GM12878 (cell line): ENCODE measurements around the gene FAM124B. TPM values are rescaled to one million over a fixed set of nuclear protein-coding genes. Genes with fewer than 3 reads are reported as not detected.

ENCODE experiments used
- ATAC-seq: fragments of 200-7000 bp; cut with Tn5 transposase; 3 replicates; pipeline ENCODE4 v1.9.1; 2020; ENCODE audit warnings: mild to moderate bottlenecking, moderate library complexity
- BruUV-seq: library from RNA; stranded (reverse); fragments of 400-500 nt; replicated peaks from 2 replicates; lab custom pipeline; 2021; lab: Mats Ljungman, UMichigan
- CTCF ChIA-PET: fragments of 300-600 bp; sonication (Branson Sonifier 250); formaldehyde crosslinking; extraction: SDS; loops from one replicate; lab custom pipeline; 2021; ENCODE audit warnings: inconsistent platforms; lab: Yijun Ruan, JAX
- POLR2A ChIA-PET: fragments of 350-600 bp; formaldehyde crosslinking; extraction: SDS; loops from one replicate; lab custom pipeline; 2021; ENCODE audit warnings: inconsistent platforms; lab: Charles Lee
- RAD21 ChIA-PET: fragments of 300-600 bp; sonication (Branson Sonifier 250); formaldehyde crosslinking; loops from one replicate; lab custom pipeline; 2023; ENCODE audit warnings: antibody characterized with exemption; ENCODE audit not compliant: unreplicated experiment; lab: Charles Lee
- SMC1A ChIA-PET: fragments of 300-600 bp; sonication (Branson Sonifier 250); formaldehyde crosslinking; loops from one replicate; lab custom pipeline; 2023; ENCODE audit not compliant: unreplicated experiment, uncharacterized antibody; lab: Charles Lee
- DNase-seq: peaks from one replicate; pipeline ENCODE4 v3.0.0-alpha.2; 2011; ENCODE audit warnings: low read depth, low spot score
- FAIRE-seq: peaks from 3 replicates; lab custom pipeline; 2011; peaks lifted over from hg19 to GRCh38; lab: Jason Lieb, UNC
- H2AFZ ChIP-seq: 2 replicates; pipeline ENCODE4 v1.6.0; 2011; ENCODE audit warnings: low read depth, low read length, control low read depth; ENCODE audit not compliant: control insufficient read depth
- H3K27ac ChIP-seq: 2 replicates; pipeline ENCODE4 v1.5.1; 2011; ENCODE audit warnings: control low read depth; ENCODE audit not compliant: control insufficient read depth, insufficient read depth
- H3K27me3 ChIP-seq, 2 experiments: replicated peaks in 1 of 2; 2 replicates each; pipeline versions ENCODE4 v1.6.0 to v1.6.1; 2011; ENCODE audit warnings: low read length in 1 of 2; ENCODE audit not compliant: control insufficient read depth in 2 of 2, insufficient read depth in 2 of 2
- H3K36me3 ChIP-seq, 2 experiments: 2 replicates each; pipeline ENCODE4 v1.5.1; 2011; ENCODE audit warnings: low read length in 1 of 2; ENCODE audit not compliant: control insufficient read depth in 2 of 2, insufficient read depth in 2 of 2
- H3K4me1 ChIP-seq: 2 replicates; pipeline ENCODE4 v1.6.1; 2011; ENCODE audit warnings: mild to moderate bottlenecking, low read length, moderate library complexity, mixed read lengths; ENCODE audit not compliant: control insufficient read depth, insufficient read depth
- H3K4me2 ChIP-seq: 2 replicates; pipeline ENCODE4 v1.6.0; 2011; ENCODE audit warnings: control low read depth; ENCODE audit not compliant: control insufficient read depth, insufficient read depth
- H3K4me3 ChIP-seq: fragments of 200-600 bp; sonication (generic); 2 replicates; pipeline ENCODE4 v1.5.1; 2016
- H3K79me2 ChIP-seq: 2 replicates; pipeline ENCODE4 v1.6.0; 2011; ENCODE audit warnings: low read length; ENCODE audit not compliant: control insufficient read depth, insufficient read depth
- H3K9ac ChIP-seq: 2 replicates; pipeline ENCODE4 v1.8.0; 2011; ENCODE audit warnings: low read length, control low read depth, mixed read lengths; ENCODE audit not compliant: control insufficient read depth, insufficient read depth
- H3K9me3 ChIP-seq: replicated peaks from 3 replicates; pipeline ENCODE4 v1.5.1; 2011; ENCODE audit warnings: mild to moderate bottlenecking, low read length; ENCODE audit not compliant: control insufficient read depth, insufficient read depth
- H4K20me1 ChIP-seq: 2 replicates; pipeline ENCODE4 v1.6.0; 2011; ENCODE audit not compliant: control insufficient read depth, insufficient read depth
- ASH2L ChIP-seq: fragments of 300-600, 200-600 bp; sonication (generic); IDR thresholded peaks from 2 replicates; pipeline ENCODE4 v1.6.1; 2017; ENCODE audit warnings: low read depth, mild to moderate bottlenecking, borderline replicate concordance
- DPF2 ChIP-seq: fragments of 450-650 bp; IDR thresholded peaks from 2 replicates; pipeline ENCODE4 v1.6.1; 2017; ENCODE audit warnings: mild to moderate bottlenecking
- EED ChIP-seq: sonication (generic); IDR thresholded peaks from 2 replicates; pipeline ENCODE4 v1.6.1; 2016; ENCODE audit warnings: antibody characterized with exemption, low read depth
- EGR1 ChIP-seq, 2 experiments: IDR thresholded peaks; 1 replicate in 1 of 2; 2 replicates in 1 of 2; pipeline ENCODE4 v1.6.1; 2011 to 2012; ENCODE audit warnings: low read depth in 2 of 2, low read length in 2 of 2, borderline replicate concordance in 1 of 2, mild to moderate bottlenecking in 1 of 2, moderate library complexity in 1 of 2
- ESRRA ChIP-seq: IDR thresholded peaks from 2 replicates; pipeline ENCODE4 v1.6.1; 2012; ENCODE audit warnings: mild to moderate bottlenecking, low read length, improper control_type of control experiment
- NFYA ChIP-seq: IDR thresholded peaks from 2 replicates; pipeline ENCODE4 v1.6.1; 2011; ENCODE audit warnings: low read depth, mild to moderate bottlenecking, low read length, improper control_type of control experiment, borderline replicate concordance
- POLR2AphosphoS2 ChIP-seq: IDR thresholded peaks from 2 replicates; pipeline ENCODE4 v1.6.1; 2011; ENCODE audit warnings: low read depth, mild to moderate bottlenecking, low read length, improper control_type of control experiment, moderate library complexity
- RBBP5 ChIP-seq: fragments of 200-600 bp; sonication (generic); conservative IDR thresholded peaks from 2 replicates; pipeline ENCODE4 v1.6.1; 2016
- SIN3A ChIP-seq: IDR thresholded peaks from 2 replicates; pipeline ENCODE4 v1.6.1; 2012; ENCODE audit warnings: low read depth, low read length, improper control_type of control experiment
- SREBF1 ChIP-seq: IDR thresholded peaks from 2 replicates; pipeline ENCODE4 v1.6.1; 2012; ENCODE audit warnings: mild to moderate bottlenecking, low read length
- SUZ12 ChIP-seq: fragments of 200-600 bp; sonication (generic); IDR thresholded peaks from one replicate; pipeline ENCODE4 v1.6.1; 2018; ENCODE audit warnings: antibody characterized with exemption, mild to moderate bottlenecking; ENCODE audit not compliant: unreplicated experiment
- ZBED1 ChIP-seq: IDR thresholded peaks from 2 replicates; pipeline ENCODE4 v1.6.1; 2016; ENCODE audit warnings: borderline replicate concordance
- ZNF384 ChIP-seq: IDR thresholded peaks from 2 replicates; pipeline ENCODE4 v1.6.1; 2012; ENCODE audit warnings: low read depth, mild to moderate bottlenecking, low read length, improper control_type of control experiment, borderline replicate concordance
- WGBS: methylation state at CpG from one replicate; pipeline ENCODE4 v1.1.6; 2016; ENCODE audit warnings: low lambda C conversion rate; ENCODE audit not compliant: insufficient replicate concordance, insufficient coverage; ENCODE audit errors: missing lambda C conversion rate; 5-methylcytosine and 5-hydroxymethylcytosine counted together
- in situ Hi-C: fragments of 300-500 bp; cut with MboI; formaldehyde crosslinking; loops from 9 replicates; pipeline ENCODE4 v1.14.3; 2018; ENCODE audit warnings: mixed read lengths
- intact Hi-C: fragments of 100-400 bp; cut with micrococcal nuclease; formaldehyde crosslinking; loops from one replicate; pipeline ENCODE4 v1.14.2; 2022; ENCODE audit not compliant: unreplicated experiment
- polyA plus RNA-seq, 11 experiments: library from polyadenylated mRNA; depleted of rRNA in 4 of 11; unstranded in 6 of 11; stranded (reverse) in 5 of 11; fragments of >200 nt; fragmentation: Nextera tagmentation in 4 of 11; fragmentation: Illumina TruSeq in 1 of 11; extraction: Ambion mirVana in 4 of 11; extraction: Trizol in 1 of 11; gene quantifications; 1 replicate in 1 of 11; 2 replicates in 10 of 11; pipeline versions ENCODE4 v1.2.1 to v1.2.3, GENCODE V29; 2011 to 2016; ENCODE audit warnings: inconsistent platforms in 2 of 11, missing spikeins in 2 of 11, low read depth in 1 of 11
- total RNA-seq, 4 experiments: library from RNA; depleted of rRNA in 3 of 4; stranded (reverse); fragments of >200 nt in 3 of 4; fragmentation: Illumina TruSeq in 1 of 4; extraction: Trizol in 1 of 4; gene quantifications; 2 replicates each; pipeline versions ENCODE4 v1.2.1 to v1.2.3, GENCODE V29; 2013 to 2021
- TF ChIP-seq, protein P1 (sequence below): fragments of 150-350 bp; IDR thresholded peaks from 2 replicates; pipeline ENCODE4 v1.6.1; 2014; ENCODE audit warnings: mild to moderate bottlenecking, low read depth, low read length
- TF ChIP-seq, protein P2 (sequence below): fragments of 450-650 bp; IDR thresholded peaks from 2 replicates; pipeline ENCODE4 v1.6.1; 2017; ENCODE audit warnings: low read depth, mild to moderate bottlenecking, moderate library complexity

The FAM124B gene
- total and polyA plus RNA-seq, 10 of the 15 experiments (the other 5 are each of a cell fraction or from before 2014, with no cell fraction given): not detected

DNA sequence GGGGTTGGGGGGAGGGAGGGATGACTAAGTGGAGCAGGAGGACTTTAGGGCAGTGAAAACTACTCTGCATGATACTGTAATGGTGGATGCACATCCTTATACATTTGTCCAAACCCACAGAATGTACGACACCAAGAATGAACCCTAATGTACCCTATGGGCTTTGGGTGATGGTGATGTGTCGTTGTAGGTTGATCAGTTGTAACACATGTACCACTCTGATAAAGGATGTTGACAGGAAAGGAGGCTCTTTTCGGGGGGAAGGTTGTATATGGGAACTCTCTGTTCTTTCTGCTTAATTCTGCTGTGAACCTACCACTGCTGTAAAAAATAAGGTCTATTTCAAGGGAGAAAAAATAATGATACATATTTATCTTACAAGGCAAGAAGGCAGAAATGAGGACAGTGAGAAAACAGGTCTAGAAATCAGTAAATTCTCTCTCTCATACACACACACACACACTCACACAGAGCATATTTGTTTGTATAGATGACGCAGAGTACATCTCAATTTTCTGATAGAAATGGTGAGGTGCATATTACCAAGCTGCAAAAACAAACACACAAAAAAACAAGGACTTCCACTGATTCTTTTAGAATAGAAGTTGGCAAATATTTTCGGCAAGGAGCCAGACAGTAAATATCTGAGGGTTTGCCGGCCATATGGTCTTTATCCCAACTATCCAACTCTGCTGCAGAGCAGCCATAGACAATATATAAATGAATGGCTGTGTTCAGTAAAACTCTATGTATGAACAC, 20.2 kb downstream of the FAM124B start:
- ChIA-PET CTCF (interaction anchor here (1.1 kb wide), 1 partner anchor 264 kb away, joined by 3 read pairs; no protein-coding TSS in a partner anchor), SMC1A (interaction anchor here (0.6 kb wide), 1 partner anchor 268 kb away, joined by 3 read pairs; no protein-coding TSS in a partner anchor), RAD21 (no interaction called here), POLR2A (no interaction called here)
- H2AFZ ChIP-seq: no peak overlapping the region
- 0 out of 4 replicates have a peak, but pooled peaks cover 0 to 2% of the 10 kb centered on the region in 2 experiments for H3K27me3 ChIP-seq
- ATAC-seq (no peak), DNase-seq (no peak), FAIRE-seq (no peak)
- no peaks in the 10 kb centered on the region for H3K36me3 ChIP-seq
- H3K4me1 ChIP-seq: no peaks in the 10 kb centered on the region
- in situ Hi-C loops (no loop called here), intact Hi-C loops (no loop called here)
- H3K27ac ChIP-seq: no peak overlapping the region
- 50% methylated on average over 6 of the region's 6 CpGs for WGBS
- no peaks in the 10 kb centered on the region for H3K79me2 ChIP-seq
- TF ChIP-seq SIN3A: no peak
- no peaks in the 10 kb centered on the region for H4K20me1 ChIP-seq
- BruUV-seq: no TSS peak
- H3K9ac ChIP-seq: no peak overlapping the region
- no peak overlapping the region for H3K4me2 ChIP-seq
- H3K9me3 ChIP-seq: no peaks in the 10 kb centered on the region
- H3K4me3 ChIP-seq: no peak overlapping the region

DNA sequence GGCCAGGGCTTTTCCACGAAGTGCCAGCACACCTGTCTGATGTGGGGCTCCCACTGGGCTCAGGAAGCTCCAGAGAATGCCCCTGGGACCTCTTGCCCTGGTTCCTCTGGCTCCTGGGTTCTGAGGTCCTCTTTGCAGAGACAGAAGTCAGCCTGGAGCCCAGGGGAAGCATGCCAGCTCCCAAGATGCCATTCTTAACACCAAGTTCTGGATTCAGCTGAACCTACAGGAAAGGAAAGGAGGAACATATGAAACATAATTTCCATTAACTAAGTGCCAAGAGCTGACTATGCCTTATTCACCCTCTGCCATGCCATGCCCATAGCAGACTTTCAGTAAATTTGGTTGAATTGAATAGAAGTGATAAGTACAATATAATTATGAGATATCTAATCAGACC, 21.9 kb downstream of the FAM124B start:
- Histone ChIP-seq H3K9ac (no peak overlapping the region), H3K4me1 (no peaks in the 10 kb centered on the region), H3K9me3 (no peaks in the 10 kb centered on the region), H3K27ac (no peak overlapping the region), H3K27me3 (0 out of 4 replicates have a peak, but pooled peaks cover 0 to 2% of the 10 kb centered on the region in 2 experiments), H3K36me3 (no peaks in the 10 kb centered on the region), H2AFZ (no peak overlapping the region), H3K4me3 (no peak overlapping the region), H3K4me2 (no peak overlapping the region), H3K79me2 (no peaks in the 10 kb centered on the region), H4K20me1 (no peaks in the 10 kb centered on the region)
- intact Hi-C loops: no loop called here
- in situ Hi-C loops: no loop called here
- ATAC-seq (no peak), FAIRE-seq (no peak), DNase-seq (no peak)
- ChIA-PET CTCF (interaction anchor here (0.5 to 0.9 kb wide), 2 partner anchors 267 to 410 kb away, joined by 3 read pairs; no protein-coding TSS in a partner anchor), SMC1A (no interaction called here), POLR2A (no interaction called here), RAD21 (no interaction called here)
- BruUV-seq: no TSS peak
- 0% methylated on average over 1 of the region's 1 CpG for WGBS
- TF ChIP-seq POLR2AphosphoS2 (no peak), NFYA (no peak), ESRRA (no peak), ASH2L (no peak), EED (no peak), RBBP5 (no peak), ZBED1 (no peak), EGR1 (IDR thresholded peaks at IDR 0.05; ENCODE audit: borderline replicate concordance in 1 of 2, low read depth in 2 of 2, low read length in 2 of 2) (no peak), ZNF384 (no peak), SREBF1 (no peak), DPF2 (no peak), SUZ12 (no peak)
- TF ChIP-seq, protein P1, sequence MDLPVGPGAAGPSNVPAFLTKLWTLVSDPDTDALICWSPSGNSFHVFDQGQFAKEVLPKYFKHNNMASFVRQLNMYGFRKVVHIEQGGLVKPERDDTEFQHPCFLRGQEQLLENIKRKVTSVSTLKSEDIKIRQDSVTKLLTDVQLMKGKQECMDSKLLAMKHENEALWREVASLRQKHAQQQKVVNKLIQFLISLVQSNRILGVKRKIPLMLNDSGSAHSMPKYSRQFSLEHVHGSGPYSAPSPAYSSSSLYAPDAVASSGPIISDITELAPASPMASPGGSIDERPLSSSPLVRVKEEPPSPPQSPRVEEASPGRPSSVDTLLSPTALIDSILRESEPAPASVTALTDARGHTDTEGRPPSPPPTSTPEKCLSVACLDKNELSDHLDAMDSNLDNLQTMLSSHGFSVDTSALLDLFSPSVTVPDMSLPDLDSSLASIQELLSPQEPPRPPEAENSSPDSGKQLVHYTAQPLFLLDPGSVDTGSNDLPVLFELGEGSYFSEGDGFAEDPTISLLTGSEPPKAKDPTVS: no peak
- TF ChIP-seq, protein P2, sequence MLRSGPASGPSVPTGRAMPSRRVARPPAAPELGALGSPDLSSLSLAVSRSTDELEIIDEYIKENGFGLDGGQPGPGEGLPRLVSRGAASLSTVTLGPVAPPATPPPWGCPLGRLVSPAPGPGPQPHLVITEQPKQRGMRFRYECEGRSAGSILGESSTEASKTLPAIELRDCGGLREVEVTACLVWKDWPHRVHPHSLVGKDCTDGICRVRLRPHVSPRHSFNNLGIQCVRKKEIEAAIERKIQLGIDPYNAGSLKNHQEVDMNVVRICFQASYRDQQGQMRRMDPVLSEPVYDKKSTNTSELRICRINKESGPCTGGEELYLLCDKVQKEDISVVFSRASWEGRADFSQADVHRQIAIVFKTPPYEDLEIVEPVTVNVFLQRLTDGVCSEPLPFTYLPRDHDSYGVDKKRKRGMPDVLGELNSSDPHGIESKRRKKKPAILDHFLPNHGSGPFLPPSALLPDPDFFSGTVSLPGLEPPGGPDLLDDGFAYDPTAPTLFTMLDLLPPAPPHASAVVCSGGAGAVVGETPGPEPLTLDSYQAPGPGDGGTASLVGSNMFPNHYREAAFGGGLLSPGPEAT: no peak
